Natural killer cell (primary cell): ENCODE results near the gene CAPZA2. TPM values are rescaled to one million over a fixed set of nuclear protein-coding genes. Genes with fewer than 3 reads are reported as not detected.

Experiments used
- ATAC-seq, 3 donors: fragments of 150-1000 bp in 2 of 3; fragments of 200-7000 bp in 1 of 3; cut with Tn5 transposase; 1 replicate in 1 of 3; 2 replicates in 2 of 3; pipeline ENCODE4 v1.10.0; 2021; ENCODE audit warnings: mild to moderate bottlenecking in 2 of 3, moderate library complexity in 2 of 3
- DNase-seq, 2 donors: peaks; one replicate each; pipeline versions ENCODE4 v3.0.0 to v3.0.0-alpha.2; 2013 to 2021; ENCODE audit warnings: mixed read lengths in 1 of 2
- H3K27ac ChIP-seq: one replicate; pipeline ENCODE4 v1.5.1; 2013; ENCODE audit warnings: mild to moderate bottlenecking, low read length
- H3K27me3 ChIP-seq: one replicate; pipeline ENCODE4 v1.6.1; 2013; ENCODE audit warnings: low read length; ENCODE audit not compliant: control insufficient read depth, insufficient read depth
- H3K36me3 ChIP-seq: one replicate; pipeline ENCODE4 v1.6.1; 2013; ENCODE audit warnings: low read length; ENCODE audit not compliant: control insufficient read depth, insufficient read depth
- H3K4me1 ChIP-seq: one replicate; pipeline ENCODE4 v1.6.1; 2013; ENCODE audit warnings: low read length; ENCODE audit not compliant: control insufficient read depth, insufficient read depth
- H3K4me3 ChIP-seq: one replicate; pipeline ENCODE4 v1.5.1; 2013; ENCODE audit warnings: low read length
- H3K9me3 ChIP-seq: one replicate; pipeline ENCODE4 v1.6.1; 2013; ENCODE audit warnings: low read length; ENCODE audit not compliant: control insufficient read depth, insufficient read depth
- H3K27ac Mint-ChIP-seq, 2 donors: one replicate each; pipeline ENCODE4 v1.8.0; 2022; ENCODE audit warnings: mild to moderate bottlenecking in 2 of 2, mixed read lengths in 2 of 2, moderate library complexity in 1 of 2
- H3K27me3 Mint-ChIP-seq, 2 donors: one replicate each; pipeline ENCODE4 v1.8.0; 2022; ENCODE audit warnings: low read depth in 2 of 2, mixed read lengths in 2 of 2
- H3K36me3 Mint-ChIP-seq: one replicate; pipeline ENCODE4 v1.8.0; 2022; ENCODE audit warnings: mixed read lengths
- H3K4me1 Mint-ChIP-seq, 2 donors: one replicate each; pipeline ENCODE4 v1.8.0; 2022; ENCODE audit warnings: mixed read lengths in 2 of 2
- H3K4me3 Mint-ChIP-seq: one replicate; pipeline ENCODE4 v1.8.0; 2022; ENCODE audit warnings: mild to moderate bottlenecking, moderate library complexity, mixed read lengths
- H3K9me3 Mint-ChIP-seq, 2 donors: one replicate each; pipeline ENCODE4 v1.8.0; 2022; ENCODE audit warnings: mixed read lengths in 2 of 2
- CTCF ChIP-seq: fragments of 200-600 bp; IDR thresholded peaks from one replicate; pipeline ENCODE4 v1.8.0; 2022; ENCODE audit warnings: antibody characterized with exemption
- WGBS: methylation state at CpG from one replicate; pipeline ENCODE4 v1.1.7; 2013; ENCODE audit warnings: missing lambda C conversion rate; ENCODE audit not compliant: insufficient coverage; 5-methylcytosine and 5-hydroxymethylcytosine counted together
- intact Hi-C: fragments of 100-400 bp; cut with micrococcal nuclease; formaldehyde crosslinking; loops from one replicate; pipeline ENCODE4 v1.14.2; 2022
- total RNA-seq, 4 donors: library from RNA; stranded (reverse); fragments of 120-200 nt in 1 of 4; gene quantifications; one replicate each; pipeline versions ENCODE4 v1.2.3 to v1.2.4, GENCODE V29; 2013 to 2022

Gene CAPZA2
- total RNA-seq, 3 donors from 2014 or later (not counting 1 experiment from before 2014, with no cell fraction given): 97.0 to 135 (median 131) TPM

- H3K9me3 ChIP-seq: no peaks in the 10 kb centered on the region
- H3K27ac Mint-ChIP-seq: no peak overlapping the region
- no peak for TF ChIP-seq CTCF
- no peaks in the 10 kb centered on the region for H3K4me1 ChIP-seq
- intact Hi-C loops: no loop called here
- no peak overlapping the region for H3K4me3 ChIP-seq
- H3K4me1 Mint-ChIP-seq: peaks cover 24 to 27% of the 10 kb centered on the region in 2 donors
- H3K36me3 ChIP-seq: peaks cover 27% of the 10 kb centered on the region
- WGBS: over 99% methylated on average over 4 of the region's 4 CpGs
- no peak overlapping the region for H3K4me3 Mint-ChIP-seq
- no peak overlapping the region for H3K27ac ChIP-seq
- H3K27me3 ChIP-seq: no peaks in the 10 kb centered on the region
- H3K27me3 Mint-ChIP-seq: no peaks in the 10 kb centered on the region
- H3K36me3 Mint-ChIP-seq: peaks cover 19% of the 10 kb centered on the region
- no peak for ATAC-seq
- no peak for DNase-seq
- H3K9me3 Mint-ChIP-seq: no peaks in the 10 kb centered on the region
These were observed 36.9 kb downstream of the CAPZA2 start for GRCh38 chr7:116899308-116899707.

GRCh38 chr7:116901143-116901542 lies 38.8 kb downstream of the CAPZA2 start:
- intact Hi-C loops: no loop called here
- H3K27ac ChIP-seq: no peak overlapping the region
- Mint-ChIP-seq H3K36me3 (peaks cover 19% of the 10 kb centered on the region), H3K27me3 (no peaks in the 10 kb centered on the region), H3K4me3 (no peak overlapping the region), H3K4me1 (peaks cover 18 to 21% of the 10 kb centered on the region in 2 donors), H3K27ac (no peak overlapping the region), H3K9me3 (no peaks in the 10 kb centered on the region)
- DNase-seq (no peak), ATAC-seq (no peak)
- H3K27me3 ChIP-seq: no peaks in the 10 kb centered on the region
- no peak for TF ChIP-seq CTCF
- no peak overlapping the region for H3K4me3 ChIP-seq
- H3K4me1 ChIP-seq: no peaks in the 10 kb centered on the region
- peaks cover 39% of the 10 kb centered on the region for H3K36me3 ChIP-seq
- H3K9me3 ChIP-seq: no peaks in the 10 kb centered on the region
- no CpG with 5 or more reads among the region's 2 CpGs for WGBS

GRCh38 chr7:116902867-116903266 lies 40.5 kb downstream of the CAPZA2 start:
- Histone ChIP-seq H3K27ac (no peak overlapping the region), H3K9me3 (no peaks in the 10 kb centered on the region), H3K4me3 (no peak overlapping the region), H3K27me3 (no peaks in the 10 kb centered on the region), H3K36me3 (peaks cover 51% of the 10 kb centered on the region), H3K4me1 (no peaks in the 10 kb centered on the region)
- Mint-ChIP-seq H3K9me3 (no peaks in the 10 kb centered on the region), H3K27me3 (no peaks in the 10 kb centered on the region), H3K4me3 (no peak overlapping the region), H3K27ac (no peak overlapping the region), H3K36me3 (peaks cover 19% of the 10 kb centered on the region), H3K4me1 (peaks cover 9 to 11% of the 10 kb centered on the region in 2 donors)
- TF ChIP-seq CTCF: no peak
- 92% methylated on average over 3 of the region's 3 CpGs for WGBS
- intact Hi-C loops: no loop called here
- ATAC-seq (peak in 1 of 3 donors; percentile 27), DNase-seq (no peak)

- Mint-ChIP-seq H3K27me3 (no peaks in the 10 kb centered on the region), H3K9me3 (no peaks in the 10 kb centered on the region), H3K4me1 (peaks cover under 1 to 4% of the 10 kb centered on the region in 2 donors), H3K27ac (no peak overlapping the region), H3K36me3 (peaks cover 8% of the 10 kb centered on the region), H3K4me3 (no peak overlapping the region)
- intact Hi-C loops: no loop called here
- WGBS: 100% methylated on average over 1 of the region's 1 CpG
- Histone ChIP-seq H3K9me3 (no peaks in the 10 kb centered on the region), H3K4me1 (no peaks in the 10 kb centered on the region), H3K27me3 (no peaks in the 10 kb centered on the region), H3K36me3 (peaks cover 52% of the 10 kb centered on the region), H3K4me3 (no peak overlapping the region), H3K27ac (no peak overlapping the region)
- no peak for DNase-seq
- no peak for ATAC-seq
- no peak for TF ChIP-seq CTCF
These were observed 44.0 kb downstream of the CAPZA2 start for GRCh38 chr7:116906391-116906790.
